K562 (cell line): ENCODE data around the gene MYBPH. TPM values are rescaled to one million over a fixed set of nuclear protein-coding genes. Genes with fewer than 3 reads are reported as not detected.

Source experiments
- ATAC-seq: fragments of 200-7000 bp; cut with Tn5 transposase; 3 replicates; pipeline ENCODE4 v1.9.1; 2020; ENCODE audit warnings: moderate library complexity
- BruUV-seq: library from RNA; stranded (reverse); fragments of 400-500 nt; replicated peaks from 2 replicates; lab custom pipeline; 2021; lab: Mats Ljungman, UMichigan
- CTCF ChIA-PET: fragments of 300-600 bp; formaldehyde crosslinking; extraction: SDS; loops from one replicate; lab custom pipeline; 2021; ENCODE audit warnings: low intra/inter-chr PET ratio; lab: Yijun Ruan, JAX
- POLR2A ChIA-PET: fragments of 300-600, 350-650 bp; sonication (Branson Sonifier 250); formaldehyde crosslinking; extraction: SDS; loops from one replicate; lab custom pipeline; 2021; ENCODE audit warnings: antibody characterized with exemption, inconsistent platforms; lab: Yijun Ruan, JAX
- DNase-seq, 4 experiments: peaks; one replicate each; pipeline versions ENCODE4 v3.0.0 to v3.0.0-alpha.2; 2011 to 2018; ENCODE audit warnings: low spot score in 3 of 4, mixed read lengths in 3 of 4; ENCODE audit errors: extremely low read depth in 1 of 4
- FAIRE-seq: peaks from 2 replicates; lab custom pipeline; 2011; peaks lifted over from hg19 to GRCh38; lab: Jason Lieb, UNC
- H2AFZ ChIP-seq: 2 replicates; pipeline ENCODE4 v1.6.0; 2011; ENCODE audit warnings: low read depth, low read length, control low read depth, inconsistent platforms
- H3K27ac ChIP-seq: fragments of 200-600 bp; 3 replicates; pipeline ENCODE4 v1.8.0; 2011; ENCODE audit warnings: low read depth, mild to moderate bottlenecking, control low read depth, inconsistent platforms, low read length, moderate library complexity, mixed read lengths; ENCODE audit errors: extremely low read depth
- H3K27me3 ChIP-seq, 2 experiments: fragments of 300-600 bp in 1 of 2; 2 replicates in 1 of 2; 3 replicates in 1 of 2; pipeline versions ENCODE4 v1.6.0 to v1.8.0; 2011; ENCODE audit warnings: inconsistent platforms in 2 of 2, low read length in 2 of 2, mild to moderate bottlenecking in 1 of 2, mixed read lengths in 1 of 2, moderate library complexity in 1 of 2; ENCODE audit not compliant: control insufficient read depth in 2 of 2, insufficient read depth in 2 of 2
- H3K36me3 ChIP-seq: fragments of 300-600 bp; 3 replicates; pipeline ENCODE4 v1.8.0; 2011; ENCODE audit warnings: mild to moderate bottlenecking, low read length, inconsistent platforms; ENCODE audit not compliant: control insufficient read depth, insufficient read depth
- H3K4me1 ChIP-seq, 2 experiments: fragments of 200-600 bp in 1 of 2; replicated peaks in 1 of 2; 2 replicates in 1 of 2; 3 replicates in 1 of 2; pipeline versions ENCODE4 v1.5.1 to v1.8.0; 2011; ENCODE audit warnings: inconsistent platforms in 2 of 2, low read length in 2 of 2, mild to moderate bottlenecking in 1 of 2, mixed read lengths in 1 of 2, moderate library complexity in 1 of 2; ENCODE audit not compliant: control insufficient read depth in 2 of 2, insufficient read depth in 2 of 2
- H3K4me2 ChIP-seq: 2 replicates; pipeline ENCODE4 v1.6.1; 2011; ENCODE audit warnings: low read length, control low read depth, inconsistent platforms, mixed read lengths; ENCODE audit not compliant: insufficient read depth
- H3K4me3 ChIP-seq: fragments of 200-600 bp; sonication (generic), shearing (Covaris generic); 2 replicates; pipeline ENCODE4 v1.5.1; 2016; ENCODE audit warnings: control low read depth, inconsistent platforms
- H3K79me2 ChIP-seq: fragments of 200-600 bp; 3 replicates; pipeline ENCODE4 v1.8.0; 2011; ENCODE audit warnings: low read length, inconsistent platforms; ENCODE audit not compliant: control insufficient read depth, insufficient read depth
- H3K9ac ChIP-seq, 2 experiments: 2 replicates each; pipeline versions ENCODE4 v1.6.0 to v1.6.1; 2011; ENCODE audit warnings: low read depth in 2 of 2, low read length in 2 of 2, control low read depth in 1 of 2, inconsistent platforms in 1 of 2, mild to moderate bottlenecking in 1 of 2, mixed read lengths in 1 of 2; ENCODE audit not compliant: insufficient read depth in 1 of 2
- H3K9me1 ChIP-seq: one replicate; pipeline ENCODE4 v1.6.0; 2011; ENCODE audit warnings: inconsistent platforms, mild to moderate bottlenecking, low read length, moderate library complexity; ENCODE audit not compliant: control insufficient read depth, insufficient read depth
- H3K9me3 ChIP-seq: replicated peaks from 2 replicates; pipeline ENCODE4 v1.5.1; 2011; ENCODE audit warnings: low read depth, low read length, inconsistent platforms; ENCODE audit not compliant: control insufficient read depth, insufficient read depth
- H4K20me1 ChIP-seq: replicated peaks from 2 replicates; pipeline ENCODE4 v1.6.1; 2011; ENCODE audit warnings: low read length, inconsistent platforms, mixed read lengths; ENCODE audit not compliant: control insufficient read depth, insufficient read depth
- ATF7 ChIP-seq: fragments of 450-650 bp; IDR thresholded peaks from 2 replicates; pipeline ENCODE4 v1.7.1; 2014; ENCODE audit warnings: mild to moderate bottlenecking, moderate library complexity
- CHD1 ChIP-seq: fragments of 200-600 bp; sonication (generic); IDR thresholded peaks from one replicate; pipeline ENCODE4 v1.6.1; 2012; ENCODE audit warnings: mild to moderate bottlenecking, moderate library complexity, low read length, inconsistent platforms
- COPS2 ChIP-seq: fragments of 450-650 bp; conservative IDR thresholded peaks from 2 replicates; pipeline ENCODE4 v1.6.1; 2016; ENCODE audit warnings: mild to moderate bottlenecking, moderate library complexity
- FOXK2 ChIP-seq, 2 experiments: fragments of 450-650 bp; IDR thresholded peaks in 1 of 2; conservative IDR thresholded peaks in 1 of 2; 2 replicates each; pipeline ENCODE4 v1.6.1; 2016; ENCODE audit warnings: low read depth in 2 of 2, mild to moderate bottlenecking in 1 of 2
- PHB ChIP-seq: fragments of 250-450 bp; sonication (Bioruptor Pico); IDR thresholded peaks from 2 replicates; pipeline ENCODE4 v1.5.0; 2021
- TAF15 ChIP-seq: fragments of 200-400 bp; formaldehyde crosslinking; IDR thresholded peaks from 2 replicates; pipeline ENCODE4 v1.6.1; 2017; ENCODE audit warnings: mild to moderate bottlenecking, low read depth, low read length, moderate library complexity
- U2AF2 ChIP-seq: fragments of 200-400 bp; formaldehyde crosslinking; optimal IDR thresholded peaks from 2 replicates; pipeline ENCODE3; 2017; ENCODE audit warnings: low read depth, mild to moderate bottlenecking, low read length
- ZFPM2 ChIP-seq: fragments of 250-450 bp; sonication (Bioruptor Pico); IDR thresholded peaks from 2 replicates; pipeline ENCODE4 v1.5.1; 2022; ENCODE audit warnings: mild to moderate bottlenecking
- ZNF551 ChIP-seq: fragments of 250-450 bp; sonication (Bioruptor Pico); IDR thresholded peaks from 2 replicates; pipeline ENCODE4 v1.5.0; 2021; ENCODE audit warnings: mild to moderate bottlenecking, moderate library complexity
- WGBS: fragments of 100-300 bp; shearing (Covaris generic); methylation state at CpG from one replicate; pipeline ENCODE4 v1.1.6; 2016; ENCODE audit warnings: low coverage, mixed read lengths; ENCODE audit not compliant: insufficient coverage; ENCODE audit errors: missing lambda C conversion rate; 5-methylcytosine and 5-hydroxymethylcytosine counted together
- in situ Hi-C: fragments of 300-500 bp; cut with MboI; formaldehyde crosslinking; loops from 4 replicates; pipeline ENCODE4 v1.15.0; 2018; ENCODE audit warnings: inconsistent platforms, mixed read lengths
- intact Hi-C: fragments of 100-400 bp; cut with micrococcal nuclease; formaldehyde crosslinking; loops from 2 replicates; pipeline ENCODE4 v1.14.2; 2022
- polyA plus RNA-seq, 8 experiments: library from polyadenylated mRNA; depleted of rRNA in 4 of 8; stranded (reverse) in 5 of 8; unstranded in 3 of 8; fragments of >200 nt; fragmentation: Nextera tagmentation in 2 of 8; fragmentation: Illumina TruSeq in 1 of 8; extraction: Ambion mirVana in 2 of 8; extraction: Trizol in 1 of 8; gene quantifications; 2 replicates each; pipeline versions ENCODE4 v1.2.1 to v1.2.3, GENCODE V29; 2011 to 2014; ENCODE audit warnings: inconsistent platforms in 1 of 8, missing spikeins in 1 of 8
- total RNA-seq, 7 experiments: library from RNA; depleted of rRNA in 6 of 7; stranded (reverse); fragments of >200 nt in 6 of 7; fragmentation: Illumina TruSeq in 2 of 7; extraction: Trizol in 2 of 7; gene quantifications; 2 replicates each; pipeline versions ENCODE4 v1.2.1 to v1.2.3, GENCODE V29; 2011 to 2021; ENCODE audit warnings: low replicate concordance in 1 of 7
- TF ChIP-seq, protein P1 (sequence below): sonication (generic); formaldehyde crosslinking; IDR thresholded peaks from 2 replicates; pipeline ENCODE4 v1.8.0; 2023; ENCODE audit warnings: mild to moderate bottlenecking, missing genetic modification reagents
- TF ChIP-seq, protein P2 (sequence below), 2 experiments: IDR thresholded peaks; 2 replicates each; pipeline ENCODE4 v1.6.1; 2012; ENCODE audit warnings: improper control_type of control experiment in 2 of 2, low read depth in 2 of 2, low read length in 2 of 2, borderline replicate concordance in 1 of 2
- TF ChIP-seq, protein P3 (sequence below): fragments of 450-650 bp; formaldehyde crosslinking; IDR thresholded peaks from 2 replicates; pipeline ENCODE4 v1.4.0; 2020; ENCODE audit warnings: mild to moderate bottlenecking, mixed read lengths

Gene MYBPH
- total and polyA plus RNA-seq, 9 of the 15 experiments (the other 6 are each of a cell fraction or from before 2014, with no cell fraction given) = 0.13 TPM; not detected in 8

DNA sequence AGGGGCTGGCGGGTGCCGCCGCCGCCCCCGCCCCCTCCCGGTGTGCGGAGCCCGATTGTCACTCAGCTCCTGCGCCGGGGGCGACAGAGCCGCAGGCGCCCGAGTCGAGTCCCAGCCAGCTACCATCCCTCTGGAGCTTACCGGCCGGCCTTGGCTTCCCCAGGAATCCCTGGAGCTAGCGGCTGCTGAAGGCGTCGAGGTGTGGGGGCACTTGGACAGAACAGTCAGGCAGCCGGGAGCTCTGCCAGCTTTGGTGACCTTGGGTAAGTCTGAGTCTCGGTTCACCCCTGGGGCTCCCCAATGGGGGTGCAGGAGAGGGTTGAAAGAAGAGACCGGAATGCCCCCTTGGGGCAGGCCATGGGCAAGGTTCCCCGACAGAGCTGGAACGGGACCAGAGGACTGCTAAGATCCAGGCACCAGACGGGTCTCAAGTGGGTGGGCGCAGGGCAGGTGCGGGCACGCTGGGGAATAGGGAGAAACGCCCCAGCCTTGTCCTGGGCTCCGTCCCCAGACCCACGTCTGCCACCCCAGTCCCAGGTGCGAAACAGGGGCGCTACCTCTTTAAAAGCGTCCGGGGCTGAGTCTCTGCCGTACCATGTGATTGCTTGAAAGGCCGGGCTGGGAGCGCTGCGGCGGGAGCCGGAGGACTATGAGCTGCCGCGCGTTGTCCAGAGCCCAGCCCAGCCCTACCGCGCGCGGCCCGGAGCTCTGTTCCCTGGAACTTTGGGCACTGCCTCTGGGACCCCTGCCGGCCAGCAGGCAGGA, 47.8 kb downstream of the MYBPH start, which contains the start of gene ADORA1:
ADORA1 (plus strand) TSS at position 61 of the 765 bp plus-strand sequence. CDS start 1,116 bp downstream, outside the sequence.
- Histone ChIP-seq H3K27ac (no peak within 1 kb of the TSS), H3K36me3 (no peaks in the 10 kb centered on the region), H3K9ac (no peak within 1 kb of the TSS), H4K20me1 (peaks cover 24% of the 10 kb centered on the region), H3K79me2 (no peaks in the 10 kb centered on the region), H3K4me2 (no peak within 1 kb of the TSS), H2AFZ (no peak within 1 kb of the TSS), H3K9me3 (no peaks in the 10 kb centered on the region), H3K9me1 (no peaks in the 10 kb centered on the region), H3K27me3 (peaks cover 5 to 68% of the 10 kb centered on the region in 2 experiments; a peak in 4 of 5 replicates), H3K4me3 (no peak within 1 kb of the TSS), H3K4me1 (peaks cover 0 to 16% of the 10 kb centered on the region in 2 experiments; a peak in 2 of 5 replicates)
- ATAC-seq (peak; percentile 74), FAIRE-seq (no peak), DNase-seq (peak in 1 of 4 experiments; percentile 32)
- ChIA-PET POLR2A (interaction anchor here (0.6 to 1.5 kb wide), 4 partner anchors 9 to 82 kb away, joined by 3 to 4 read pairs (median 3); no protein-coding TSS in a partner anchor), CTCF (no interaction called here)
- BruUV-seq = no TSS peak
- in situ Hi-C loops (no loop called here), intact Hi-C loops (no loop called here)
- WGBS = under 1% methylated on average over 42 of the region's 51 CpGs
- no peak for TF ChIP-seq ATF7
- TF ChIP-seq ZNF551 (CRISPR knock-in tag) = no peak
- TF ChIP-seq, protein P1, sequence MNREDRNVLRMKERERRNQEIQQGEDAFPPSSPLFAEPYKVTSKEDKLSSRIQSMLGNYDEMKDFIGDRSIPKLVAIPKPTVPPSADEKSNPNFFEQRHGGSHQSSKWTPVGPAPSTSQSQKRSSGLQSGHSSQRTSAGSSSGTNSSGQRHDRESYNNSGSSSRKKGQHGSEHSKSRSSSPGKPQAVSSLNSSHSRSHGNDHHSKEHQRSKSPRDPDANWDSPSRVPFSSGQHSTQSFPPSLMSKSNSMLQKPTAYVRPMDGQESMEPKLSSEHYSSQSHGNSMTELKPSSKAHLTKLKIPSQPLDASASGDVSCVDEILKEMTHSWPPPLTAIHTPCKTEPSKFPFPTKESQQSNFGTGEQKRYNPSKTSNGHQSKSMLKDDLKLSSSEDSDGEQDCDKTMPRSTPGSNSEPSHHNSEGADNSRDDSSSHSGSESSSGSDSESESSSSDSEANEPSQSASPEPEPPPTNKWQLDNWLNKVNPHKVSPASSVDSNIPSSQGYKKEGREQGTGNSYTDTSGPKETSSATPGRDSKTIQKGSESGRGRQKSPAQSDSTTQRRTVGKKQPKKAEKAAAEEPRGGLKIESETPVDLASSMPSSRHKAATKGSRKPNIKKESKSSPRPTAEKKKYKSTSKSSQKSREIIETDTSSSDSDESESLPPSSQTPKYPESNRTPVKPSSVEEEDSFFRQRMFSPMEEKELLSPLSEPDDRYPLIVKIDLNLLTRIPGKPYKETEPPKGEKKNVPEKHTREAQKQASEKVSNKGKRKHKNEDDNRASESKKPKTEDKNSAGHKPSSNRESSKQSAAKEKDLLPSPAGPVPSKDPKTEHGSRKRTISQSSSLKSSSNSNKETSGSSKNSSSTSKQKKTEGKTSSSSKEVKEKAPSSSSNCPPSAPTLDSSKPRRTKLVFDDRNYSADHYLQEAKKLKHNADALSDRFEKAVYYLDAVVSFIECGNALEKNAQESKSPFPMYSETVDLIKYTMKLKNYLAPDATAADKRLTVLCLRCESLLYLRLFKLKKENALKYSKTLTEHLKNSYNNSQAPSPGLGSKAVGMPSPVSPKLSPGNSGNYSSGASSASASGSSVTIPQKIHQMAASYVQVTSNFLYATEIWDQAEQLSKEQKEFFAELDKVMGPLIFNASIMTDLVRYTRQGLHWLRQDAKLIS (CRISPR knock-in tag) = no peak
- no peak for TF ChIP-seq COPS2
- TF ChIP-seq TAF15 = no peak
- no peak for TF ChIP-seq PHB (CRISPR knock-in tag)
- no peak for TF ChIP-seq U2AF2
- TF ChIP-seq, protein P2, sequence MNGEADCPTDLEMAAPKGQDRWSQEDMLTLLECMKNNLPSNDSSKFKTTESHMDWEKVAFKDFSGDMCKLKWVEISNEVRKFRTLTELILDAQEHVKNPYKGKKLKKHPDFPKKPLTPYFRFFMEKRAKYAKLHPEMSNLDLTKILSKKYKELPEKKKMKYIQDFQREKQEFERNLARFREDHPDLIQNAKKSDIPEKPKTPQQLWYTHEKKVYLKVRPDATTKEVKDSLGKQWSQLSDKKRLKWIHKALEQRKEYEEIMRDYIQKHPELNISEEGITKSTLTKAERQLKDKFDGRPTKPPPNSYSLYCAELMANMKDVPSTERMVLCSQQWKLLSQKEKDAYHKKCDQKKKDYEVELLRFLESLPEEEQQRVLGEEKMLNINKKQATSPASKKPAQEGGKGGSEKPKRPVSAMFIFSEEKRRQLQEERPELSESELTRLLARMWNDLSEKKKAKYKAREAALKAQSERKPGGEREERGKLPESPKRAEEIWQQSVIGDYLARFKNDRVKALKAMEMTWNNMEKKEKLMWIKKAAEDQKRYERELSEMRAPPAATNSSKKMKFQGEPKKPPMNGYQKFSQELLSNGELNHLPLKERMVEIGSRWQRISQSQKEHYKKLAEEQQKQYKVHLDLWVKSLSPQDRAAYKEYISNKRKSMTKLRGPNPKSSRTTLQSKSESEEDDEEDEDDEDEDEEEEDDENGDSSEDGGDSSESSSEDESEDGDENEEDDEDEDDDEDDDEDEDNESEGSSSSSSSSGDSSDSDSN (IDR thresholded peaks at IDR 0.05; ENCODE audit: borderline replicate concordance in 1 of 2, low read depth in 2 of 2, low read length in 2 of 2) = 0 out of 4 replicates have a peak, but pooled peaks of 1 of the 2 experiments have one; percentile 44
- TF ChIP-seq CHD1 = no peak
- no peak for TF ChIP-seq FOXK2 (conservative IDR thresholded peaks at IDR 0.05 in 1 of 2, IDR thresholded peaks at IDR 0.05 in 1 of 2; ENCODE audit: low read depth in 2 of 2)
- no peak for TF ChIP-seq ZFPM2 (CRISPR knock-in tag)
- TF ChIP-seq, protein P3, sequence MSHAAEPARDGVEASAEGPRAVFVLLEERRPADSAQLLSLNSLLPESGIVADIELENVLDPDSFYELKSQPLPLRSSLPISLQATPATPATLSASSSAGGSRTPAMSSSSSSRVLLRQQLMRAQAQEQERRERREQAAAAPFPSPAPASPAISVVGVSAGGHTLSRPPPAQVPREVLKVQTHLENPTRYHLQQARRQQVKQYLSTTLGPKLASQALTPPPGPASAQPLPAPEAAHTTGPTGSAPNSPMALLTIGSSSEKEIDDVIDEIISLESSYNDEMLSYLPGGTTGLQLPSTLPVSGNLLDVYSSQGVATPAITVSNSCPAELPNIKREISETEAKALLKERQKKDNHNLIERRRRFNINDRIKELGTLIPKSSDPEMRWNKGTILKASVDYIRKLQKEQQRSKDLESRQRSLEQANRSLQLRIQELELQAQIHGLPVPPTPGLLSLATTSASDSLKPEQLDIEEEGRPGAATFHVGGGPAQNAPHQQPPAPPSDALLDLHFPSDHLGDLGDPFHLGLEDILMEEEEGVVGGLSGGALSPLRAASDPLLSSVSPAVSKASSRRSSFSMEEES (CRISPR knock-in tag) = no peak
